Measurements from ENCODE around the gene DPRX.
"Not testable (repeated sequence)": the region's sequence is repeated elsewhere in the genome, so short reads cannot be mapped to it uniquely, and the experiment has no call there.

The DPRX gene

DNA sequence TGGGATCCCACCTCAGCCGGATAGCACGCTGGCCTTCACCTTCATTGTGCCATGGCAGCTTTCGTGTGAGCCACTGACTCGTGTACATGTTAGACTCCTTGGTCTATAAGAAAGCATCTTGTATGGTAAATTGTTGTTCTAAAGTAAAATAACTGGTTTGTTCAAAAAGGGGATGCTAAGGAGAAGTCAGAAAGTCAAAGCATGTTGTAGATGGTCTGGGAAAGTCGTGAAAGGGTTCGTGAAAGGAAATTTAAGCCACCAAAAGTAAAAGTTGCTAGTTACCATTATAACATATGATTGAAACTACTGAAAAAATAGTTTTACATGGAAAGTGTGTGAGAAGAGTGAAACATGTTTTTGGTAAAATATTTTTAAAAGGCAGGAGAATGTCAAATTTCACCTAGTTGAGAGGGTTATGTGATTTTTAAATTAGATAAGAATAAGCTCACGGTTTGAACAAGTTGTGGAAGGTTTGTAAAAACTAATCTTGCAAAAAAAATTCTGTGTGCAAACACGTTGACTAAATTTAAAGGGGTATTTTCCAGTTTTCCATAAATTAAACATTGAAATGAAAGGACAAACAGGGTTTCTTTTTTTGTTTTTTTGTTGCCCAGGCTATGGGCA, 23.4 kb downstream of the DPRX start:
- H3K27me3 ChIP-seq (ENCODE audit: insufficient read depth, low read length) = no peaks in the 10 kb centered on the region
- H3K36me3 ChIP-seq (ENCODE audit: insufficient read depth, low read length) = no peaks in the 10 kb centered on the region
- no peak overlapping the region for H2AFZ ChIP-seq (ENCODE audit: low read depth, low read length)
- H3K4me3 ChIP-seq (ENCODE audit: low read length) = no peak overlapping the region
- H3K4me1 ChIP-seq (ENCODE audit: insufficient read depth, low read length) = no peaks in the 10 kb centered on the region
- peaks cover 5% of the 10 kb centered on the region for H3K9me3 ChIP-seq (ENCODE audit: low read length)

DNA sequence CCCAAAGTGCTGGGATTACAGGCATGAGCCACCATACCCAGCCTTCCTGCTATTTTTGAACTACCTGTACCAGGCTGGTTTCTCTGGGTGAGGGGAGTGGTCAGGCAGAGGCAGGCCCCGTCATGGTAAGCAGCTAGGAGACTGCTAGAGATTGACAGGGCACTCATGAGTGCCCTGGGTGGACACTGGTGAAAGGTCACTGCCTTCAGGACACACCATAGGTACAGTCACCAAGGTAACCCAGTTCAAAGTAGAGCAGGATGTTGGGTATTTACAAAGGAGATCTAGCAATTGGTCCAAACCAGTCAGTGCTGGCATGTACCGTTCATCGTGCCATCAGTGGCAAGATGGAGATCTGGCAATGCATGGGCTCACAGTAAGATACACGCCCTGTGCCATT, 25.5 kb downstream of the DPRX start:
- H2AFZ ChIP-seq (ENCODE audit: low read depth, low read length) = no peak overlapping the region
- peaks cover 3% of the 10 kb centered on the region for H3K4me1 ChIP-seq (ENCODE audit: insufficient read depth, low read length)
- H3K27me3 ChIP-seq (ENCODE audit: insufficient read depth, low read length) = no peaks in the 10 kb centered on the region
- H3K4me3 ChIP-seq (ENCODE audit: low read length) = no peak overlapping the region
- H3K36me3 ChIP-seq (ENCODE audit: insufficient read depth, low read length) = no peaks in the 10 kb centered on the region
- peaks cover 7% of the 10 kb centered on the region for H3K9me3 ChIP-seq (ENCODE audit: low read length)

DNA sequence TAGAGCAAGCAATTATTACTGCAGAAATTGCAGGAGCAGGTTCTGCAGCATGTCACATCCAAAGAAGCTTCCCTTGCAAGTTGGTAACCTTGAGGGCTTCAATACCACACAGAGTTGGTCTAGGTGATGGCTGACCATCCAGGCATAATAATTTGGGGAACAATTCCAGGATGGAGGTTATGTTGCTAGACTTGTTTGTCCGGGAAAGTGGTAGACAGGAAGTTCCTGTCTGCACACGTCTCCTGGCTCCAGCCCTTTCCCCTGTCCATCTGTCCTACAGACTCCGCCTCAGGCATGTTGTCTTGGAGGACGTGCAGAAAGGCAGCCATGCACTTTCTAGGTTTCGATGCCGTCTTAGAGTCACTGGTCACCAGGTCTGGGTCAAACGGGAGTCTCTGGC, 26.0 kb downstream of the DPRX start:
- Histone ChIP-seq H3K36me3 (ENCODE audit: insufficient read depth, low read length) (no peaks in the 10 kb centered on the region), H3K27me3 (ENCODE audit: insufficient read depth, low read length) (no peaks in the 10 kb centered on the region), H3K9me3 (ENCODE audit: low read length) (peaks cover 7% of the 10 kb centered on the region), H3K4me3 (ENCODE audit: low read length) (no peak overlapping the region), H2AFZ (ENCODE audit: low read depth, low read length) (no peak overlapping the region), H3K4me1 (ENCODE audit: insufficient read depth, low read length) (peaks cover 3% of the 10 kb centered on the region)

GRCh38 chr19:53659292-53659691, 27.5 kb downstream of the DPRX start:
- Histone ChIP-seq H3K36me3 (ENCODE audit: insufficient read depth, low read length) (no peaks in the 10 kb centered on the region), H3K4me3 (ENCODE audit: low read length) (no peak overlapping the region), H3K4me1 (ENCODE audit: insufficient read depth, low read length) (peaks cover 3% of the 10 kb centered on the region), H3K27me3 (ENCODE audit: insufficient read depth, low read length) (no peaks in the 10 kb centered on the region), H2AFZ (ENCODE audit: low read depth, low read length) (no peak overlapping the region), H3K9me3 (ENCODE audit: low read length) (peaks cover 7% of the 10 kb centered on the region)

DNA sequence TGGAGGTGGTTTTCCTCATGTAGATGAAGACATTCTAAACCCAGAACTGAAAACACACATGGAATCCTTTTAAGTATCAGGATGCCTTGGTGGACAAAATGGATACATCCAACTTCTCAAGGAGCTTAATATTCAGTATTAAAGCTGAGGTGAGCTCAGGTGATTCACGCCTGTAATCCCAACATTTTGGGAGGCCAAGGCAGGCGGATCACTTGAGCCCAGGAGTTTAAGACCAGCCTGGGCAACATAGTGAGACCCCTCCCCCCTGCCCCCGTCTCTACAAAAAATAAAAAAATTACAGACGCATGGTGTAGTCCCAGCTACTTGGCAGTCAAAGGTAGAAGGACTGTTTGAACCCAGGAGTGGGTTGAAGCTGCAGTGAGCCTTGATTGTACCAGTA, 28.8 kb downstream of the DPRX start:
- Histone ChIP-seq H3K36me3 (ENCODE audit: insufficient read depth, low read length) (no peaks in the 10 kb centered on the region), H3K27me3 (ENCODE audit: insufficient read depth, low read length) (no peaks in the 10 kb centered on the region), H3K4me3 (ENCODE audit: low read length) (no peak overlapping the region), H3K4me1 (ENCODE audit: insufficient read depth, low read length) (peaks cover 3% of the 10 kb centered on the region), H2AFZ (ENCODE audit: low read depth, low read length) (no peak overlapping the region), H3K9me3 (ENCODE audit: low read length) (peaks cover 7% of the 10 kb centered on the region)

DNA sequence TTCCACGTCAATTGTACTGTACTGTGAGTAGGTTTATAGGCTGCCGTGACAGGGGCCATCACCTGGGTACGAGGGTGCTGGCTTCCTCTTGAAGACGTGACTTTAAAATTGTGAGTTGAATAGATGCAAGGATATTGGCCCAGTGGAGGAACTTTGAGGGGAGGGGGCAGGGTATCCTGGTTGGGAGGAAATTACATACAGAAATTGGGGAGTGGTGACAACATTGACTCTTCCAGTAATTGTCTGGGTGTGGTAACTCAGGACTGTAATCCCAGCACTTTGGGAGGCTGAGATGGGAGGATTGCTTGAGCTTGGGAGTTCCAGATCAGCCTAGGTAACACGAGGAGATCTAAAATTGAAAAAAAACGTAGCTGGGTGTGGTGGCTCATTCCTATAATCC, 30.4 kb downstream of the DPRX start:
- no peak overlapping the region for H3K4me3 ChIP-seq (ENCODE audit: low read length)
- H3K27me3 ChIP-seq (ENCODE audit: insufficient read depth, low read length) = no peaks in the 10 kb centered on the region
- peaks cover 2% of the 10 kb centered on the region for H3K9me3 ChIP-seq (ENCODE audit: low read length)
- peaks cover 3% of the 10 kb centered on the region for H3K4me1 ChIP-seq (ENCODE audit: insufficient read depth, low read length)
- H3K36me3 ChIP-seq (ENCODE audit: insufficient read depth, low read length) = no peaks in the 10 kb centered on the region
- no peak overlapping the region for H2AFZ ChIP-seq (ENCODE audit: low read depth, low read length)

GRCh38 chr19:53664152-53664551, 32.4 kb downstream of the DPRX start:
- peaks cover 3% of the 10 kb centered on the region for H3K4me1 ChIP-seq (ENCODE audit: insufficient read depth, low read length)
- H3K4me3 ChIP-seq (ENCODE audit: low read length) = no peak overlapping the region
- no peak overlapping the region for H2AFZ ChIP-seq (ENCODE audit: low read depth, low read length)
- no peaks in the 10 kb centered on the region for H3K36me3 ChIP-seq (ENCODE audit: insufficient read depth, low read length)
- H3K9me3 ChIP-seq (ENCODE audit: low read length) = peaks cover 2% of the 10 kb centered on the region
- H3K27me3 ChIP-seq (ENCODE audit: insufficient read depth, low read length) = no peaks in the 10 kb centered on the region

DNA sequence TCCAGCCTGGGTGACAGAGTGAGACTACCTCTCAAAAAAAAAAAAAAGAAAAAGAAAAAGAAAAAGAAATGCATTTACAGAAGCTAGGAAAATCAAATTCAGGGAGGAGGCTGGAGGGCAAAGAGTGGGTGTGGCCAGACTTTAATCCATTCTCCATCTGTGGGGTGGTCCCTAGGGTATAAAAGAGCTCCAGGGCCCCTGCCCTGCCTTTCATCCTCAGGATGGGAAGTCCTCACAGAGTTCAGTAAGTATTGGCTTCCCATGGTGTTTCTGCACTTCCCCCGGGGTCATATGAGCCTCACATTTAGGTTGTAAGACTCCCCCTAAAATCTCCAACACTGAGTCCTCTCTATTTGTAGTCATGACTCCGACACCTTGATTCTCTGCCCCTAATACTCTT, 33.0 kb downstream of the DPRX start:
- no peak overlapping the region for H2AFZ ChIP-seq (ENCODE audit: low read depth, low read length)
- H3K27me3 ChIP-seq (ENCODE audit: insufficient read depth, low read length) = no peaks in the 10 kb centered on the region
- H3K4me1 ChIP-seq (ENCODE audit: insufficient read depth, low read length) = peaks cover 3% of the 10 kb centered on the region
- H3K4me3 ChIP-seq (ENCODE audit: low read length) = no peak overlapping the region
- H3K9me3 ChIP-seq (ENCODE audit: low read length) = peaks cover 2% of the 10 kb centered on the region
- no peaks in the 10 kb centered on the region for H3K36me3 ChIP-seq (ENCODE audit: insufficient read depth, low read length)

DNA sequence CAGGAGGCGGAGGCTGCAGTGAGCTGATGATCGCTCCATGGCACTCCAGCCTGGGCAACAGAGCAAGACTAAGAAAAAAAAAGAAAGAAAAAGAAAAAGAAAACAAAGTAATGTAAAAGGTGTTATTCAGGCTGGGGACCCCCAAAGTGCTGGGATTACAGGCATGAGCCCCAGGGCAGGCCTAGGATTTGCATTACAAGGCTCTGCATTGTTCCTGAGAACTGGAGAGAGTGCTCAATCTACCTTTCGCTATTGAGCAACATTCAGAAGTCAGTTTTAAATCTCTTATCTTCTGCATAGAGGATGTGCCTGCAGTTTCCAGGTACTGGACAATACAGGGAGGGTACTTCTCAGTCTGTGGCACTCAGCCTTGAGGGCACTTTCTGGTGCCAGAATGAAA, 34.5 kb downstream of the DPRX start:
- not testable (repeated sequence) for H3K4me1 ChIP-seq (ENCODE audit: insufficient read depth, low read length); H3K36me3 ChIP-seq (ENCODE audit: insufficient read depth, low read length); H3K9me3 ChIP-seq (ENCODE audit: low read length); H3K27me3 ChIP-seq (ENCODE audit: insufficient read depth, low read length); H3K4me3 ChIP-seq (ENCODE audit: low read length); H2AFZ ChIP-seq (ENCODE audit: low read depth, low read length)

GRCh38 chr19:53668804-53669203, 37.0 kb downstream of the DPRX start:
- not testable (repeated sequence) for H3K27me3 ChIP-seq (ENCODE audit: insufficient read depth, low read length); H3K9me3 ChIP-seq (ENCODE audit: low read length); H3K4me1 ChIP-seq (ENCODE audit: insufficient read depth, low read length); H3K4me3 ChIP-seq (ENCODE audit: low read length); H3K36me3 ChIP-seq (ENCODE audit: insufficient read depth, low read length); H2AFZ ChIP-seq (ENCODE audit: low read depth, low read length)

DNA sequence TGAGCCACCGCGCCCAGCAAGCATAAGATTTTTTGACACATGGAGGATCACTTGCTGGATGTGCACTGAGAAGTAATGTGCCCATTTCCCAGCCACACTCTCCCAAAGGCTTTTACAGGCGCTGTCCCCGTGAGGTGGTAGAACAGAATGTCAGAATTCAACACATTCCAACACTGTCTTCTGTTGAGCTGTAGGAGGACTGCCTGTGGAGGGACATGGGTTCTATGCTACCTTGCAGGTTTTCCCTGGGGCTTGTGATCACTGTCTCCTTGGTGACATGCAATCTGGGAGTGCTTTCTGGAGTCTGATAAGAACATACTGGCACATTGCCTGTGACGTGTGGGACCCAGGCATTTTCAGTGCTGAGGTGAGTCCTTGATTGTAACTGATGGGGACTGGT, 38.5 kb downstream of the DPRX start:
- Histone ChIP-seq H3K27me3 (ENCODE audit: insufficient read depth, low read length) (no peaks in the 10 kb centered on the region), H2AFZ (ENCODE audit: low read depth, low read length) (no peak overlapping the region), H3K4me1 (ENCODE audit: insufficient read depth, low read length) (no peaks in the 10 kb centered on the region), H3K9me3 (ENCODE audit: low read length) (no peaks in the 10 kb centered on the region), H3K4me3 (ENCODE audit: low read length) (no peak overlapping the region), H3K36me3 (ENCODE audit: insufficient read depth, low read length) (no peaks in the 10 kb centered on the region)

DNA sequence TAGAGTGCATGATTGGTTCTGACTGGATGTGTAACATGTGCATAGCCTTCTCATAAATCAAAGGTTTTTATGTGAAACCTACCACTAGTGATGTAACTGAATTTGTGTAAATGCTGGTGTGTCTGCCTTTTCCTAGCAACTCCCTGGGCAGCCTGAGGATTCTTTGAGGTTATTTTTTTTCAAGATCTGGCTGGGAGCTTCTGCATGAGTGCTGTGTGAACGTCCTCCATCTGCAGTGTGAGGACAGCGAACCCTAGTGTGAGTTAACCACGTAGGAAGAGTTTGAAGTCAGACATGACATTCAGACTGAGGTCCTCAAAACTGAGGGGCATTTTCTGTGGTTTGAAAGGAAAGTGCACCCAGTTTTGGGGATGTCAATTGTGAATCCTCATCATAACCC, 39.9 kb downstream of the DPRX start:
- Histone ChIP-seq H3K4me1 (ENCODE audit: insufficient read depth, low read length) (no peaks in the 10 kb centered on the region), H3K4me3 (ENCODE audit: low read length) (no peak overlapping the region), H3K27me3 (ENCODE audit: insufficient read depth, low read length) (no peaks in the 10 kb centered on the region), H2AFZ (ENCODE audit: low read depth, low read length) (no peak overlapping the region), H3K36me3 (ENCODE audit: insufficient read depth, low read length) (no peaks in the 10 kb centered on the region), H3K9me3 (ENCODE audit: low read length) (no peaks in the 10 kb centered on the region)
